NCI-H1436 treated with DMSO at 0.1 percent for 48 hours (cell line): ENCODE data around the gene ENDOV.
"Not testable (repeated sequence)": the region's sequence is repeated elsewhere in the genome, so short reads cannot be mapped to it uniquely, and the experiment has no call there.

Experiments
- DNase-seq: peaks from one replicate; lab custom pipeline; 2025; lab: John Stamatoyannopoulos, UW

ENDOV gene

GRCh38 chr17:80388601-80389000 is 26.4 kb upstream of the ENDOV start:
- DNase-seq, result no peak

GRCh38 chr17:80389011-80389995 is 25.7 kb upstream of the ENDOV start:
- no peak for DNase-seq

GRCh38 chr17:80393241-80393890 is 21.6 kb upstream of the ENDOV start:
- no peak for DNase-seq

GRCh38 chr17:80393961-80394360 is 21.0 kb upstream of the ENDOV start:
- DNase-seq, result no peak

GRCh38 chr17:80394629-80395216 is 20.2 kb upstream of the ENDOV start:
- no peak for DNase-seq

- no peak for DNase-seq
These were observed 19.4 kb upstream of the ENDOV start for GRCh38 chr17:80395402-80396151.

GRCh38 chr17:80396157-80397033 is 18.6 kb upstream of the ENDOV start:
- no peak for DNase-seq

GRCh38 chr17:80397034-80397387 is 18.0 kb upstream of the ENDOV start:
- DNase-seq, result no peak

- no peak for DNase-seq
These were observed 17.3 kb upstream of the ENDOV start for GRCh38 chr17:80397686-80398085.

GRCh38 chr17:80401086-80401485 is 13.9 kb upstream of the ENDOV start:
- DNase-seq, result not testable (repeated sequence)

GRCh38 chr17:80402102-80402501 is 12.9 kb upstream of the ENDOV start:
- DNase-seq, result not testable (repeated sequence)

GRCh38 chr17:80402959-80403358 is 12.0 kb upstream of the ENDOV start:
- DNase-seq, result no peak

- DNase-seq, result no peak
These were observed 8.8 kb upstream of the ENDOV start for GRCh38 chr17:80406146-80406545.

GRCh38 chr17:80407917-80408316 is 7.0 kb upstream of the ENDOV start:
- not testable (repeated sequence) for DNase-seq

GRCh38 chr17:80408872-80409271 is 6.1 kb upstream of the ENDOV start:
- DNase-seq, result no peak

- no peak for DNase-seq
These were observed 5.3 kb upstream of the ENDOV start for GRCh38 chr17:80409626-80410025.

GRCh38 chr17:80410441-80411087 is 4.4 kb upstream of the ENDOV start:
- not testable (repeated sequence) for DNase-seq

GRCh38 chr17:80413771-80414507 is 1.0 kb upstream of the ENDOV start:
- no peak for DNase-seq

- no peak for DNase-seq
These were observed 512 bp upstream of the ENDOV start for GRCh38 chr17:80414508-80414802.

GRCh38 chr17:80415626-80416137 is 715 bp downstream of the ENDOV start:
- no peak for DNase-seq
